Measurements from ENCODE around the gene STK32A. TPM values are rescaled to one million over a fixed set of nuclear protein-coding genes. Genes with fewer than 3 reads are reported as not detected.

STK32A gene
- total RNA-seq: under 0.01 and 0.18 TPM in 2 replicates

GRCh38 chr5:147234825-147235635, at the start of gene STK32A:
Gene STK32A, plus strand, starts transcription at chr5:147235026. Its CDS starts 4,609 bp downstream, at chr5:147239635.

All from cardiac atrium fibroblast (primary cell).